ENCODE measurements around the gene HMGCS2.

DNA sequence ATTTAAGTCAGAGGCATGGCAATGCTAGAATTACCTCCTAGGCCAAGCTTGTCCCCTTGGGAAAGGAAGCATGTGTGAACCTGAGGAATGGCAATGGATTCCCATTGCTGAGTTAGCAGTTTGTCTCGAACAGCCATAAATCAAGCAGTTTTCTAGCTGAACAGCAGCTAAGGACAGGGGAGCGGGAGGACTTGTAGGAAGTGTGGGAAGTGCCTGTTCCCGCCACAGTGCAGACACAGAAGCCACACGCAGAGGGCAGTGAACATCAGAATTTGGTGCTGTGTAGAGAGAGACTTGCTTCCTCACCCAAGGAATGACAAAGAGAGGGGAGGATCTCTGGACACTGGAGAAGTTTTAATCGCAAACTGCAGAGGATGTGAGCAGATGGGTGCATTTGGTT, 53.2 kb downstream of the HMGCS2 start:
- TF ChIP-seq POLR2A (IDR thresholded peaks at IDR 0.05; ENCODE audit: low read length) (no peak), SMC3 (IDR thresholded peaks at IDR 0.05) (no peak), RAD21 (conservative IDR thresholded peaks at IDR 0.05 in 1 of 2, IDR thresholded peaks at IDR 0.05 in 1 of 2) (no peak), EP300 (IDR thresholded peaks at IDR 0.05) (no peak), BHLHE40 (IDR thresholded peaks at IDR 0.05; ENCODE audit: low read depth, low read length) (no peak), KDM1A (IDR thresholded peaks at IDR 0.05; ENCODE audit: low read depth) (no peak), RCOR1 (IDR thresholded peaks at IDR 0.05; ENCODE audit: low read depth, low read length) (no peak), NFE2L2 (conservative IDR thresholded peaks at IDR 0.05; ENCODE audit: low read length) (no peak)
- TF ChIP-seq, protein P1, sequence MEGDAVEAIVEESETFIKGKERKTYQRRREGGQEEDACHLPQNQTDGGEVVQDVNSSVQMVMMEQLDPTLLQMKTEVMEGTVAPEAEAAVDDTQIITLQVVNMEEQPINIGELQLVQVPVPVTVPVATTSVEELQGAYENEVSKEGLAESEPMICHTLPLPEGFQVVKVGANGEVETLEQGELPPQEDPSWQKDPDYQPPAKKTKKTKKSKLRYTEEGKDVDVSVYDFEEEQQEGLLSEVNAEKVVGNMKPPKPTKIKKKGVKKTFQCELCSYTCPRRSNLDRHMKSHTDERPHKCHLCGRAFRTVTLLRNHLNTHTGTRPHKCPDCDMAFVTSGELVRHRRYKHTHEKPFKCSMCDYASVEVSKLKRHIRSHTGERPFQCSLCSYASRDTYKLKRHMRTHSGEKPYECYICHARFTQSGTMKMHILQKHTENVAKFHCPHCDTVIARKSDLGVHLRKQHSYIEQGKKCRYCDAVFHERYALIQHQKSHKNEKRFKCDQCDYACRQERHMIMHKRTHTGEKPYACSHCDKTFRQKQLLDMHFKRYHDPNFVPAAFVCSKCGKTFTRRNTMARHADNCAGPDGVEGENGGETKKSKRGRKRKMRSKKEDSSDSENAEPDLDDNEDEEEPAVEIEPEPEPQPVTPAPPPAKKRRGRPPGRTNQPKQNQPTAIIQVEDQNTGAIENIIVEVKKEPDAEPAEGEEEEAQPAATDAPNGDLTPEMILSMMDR (IDR thresholded peaks at IDR 0.05), result no peak
- TF ChIP-seq, protein P2, sequence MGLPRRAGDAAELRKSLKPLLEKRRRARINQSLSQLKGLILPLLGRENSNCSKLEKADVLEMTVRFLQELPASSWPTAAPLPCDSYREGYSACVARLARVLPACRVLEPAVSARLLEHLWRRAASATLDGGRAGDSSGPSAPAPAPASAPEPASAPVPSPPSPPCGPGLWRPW (IDR thresholded peaks at IDR 0.05), result no peak
- TF ChIP-seq, protein P3, sequence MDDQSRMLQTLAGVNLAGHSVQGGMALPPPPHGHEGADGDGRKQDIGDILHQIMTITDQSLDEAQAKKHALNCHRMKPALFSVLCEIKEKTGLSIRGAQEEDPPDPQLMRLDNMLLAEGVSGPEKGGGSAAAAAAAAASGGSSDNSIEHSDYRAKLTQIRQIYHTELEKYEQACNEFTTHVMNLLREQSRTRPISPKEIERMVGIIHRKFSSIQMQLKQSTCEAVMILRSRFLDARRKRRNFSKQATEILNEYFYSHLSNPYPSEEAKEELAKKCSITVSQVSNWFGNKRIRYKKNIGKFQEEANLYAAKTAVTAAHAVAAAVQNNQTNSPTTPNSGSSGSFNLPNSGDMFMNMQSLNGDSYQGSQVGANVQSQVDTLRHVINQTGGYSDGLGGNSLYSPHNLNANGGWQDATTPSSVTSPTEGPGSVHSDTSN (IDR thresholded peaks at IDR 0.05), result no peak

Measured in A549 (cell line).